Transverse colon (tissue), 4 donors: ENCODE results near the gene SASH3.

Source experiments
- CTCF ChIP-seq, 5 experiments: fragments of 200-600 bp in 3 of 5; fragments of 450-650 bp in 2 of 5; sonication (generic) in 3 of 5; IDR thresholded peaks; 1 replicate in 2 of 5; 2 replicates in 3 of 5; pipeline ENCODE4 v1.5.1; 2016 to 2017; ENCODE audit warnings: antibody characterized with exemption in 5 of 5, inconsistent platforms in 3 of 5, mild to moderate bottlenecking in 2 of 5, moderate library complexity in 1 of 5
- EP300 ChIP-seq: sonication (generic); formaldehyde crosslinking; IDR thresholded peaks from one replicate; pipeline ENCODE4 v1.6.1; 2017; ENCODE audit warnings: antibody characterized with exemption, low read depth
- POLR2A ChIP-seq: fragments of 450-650 bp; IDR thresholded peaks from one replicate; pipeline ENCODE4 v1.6.1; 2016; ENCODE audit warnings: antibody characterized with exemption, mild to moderate bottlenecking, moderate library complexity
- POLR2AphosphoS5 ChIP-seq, 3 donors: sonication (generic); formaldehyde crosslinking; IDR thresholded peaks; one replicate each; pipeline ENCODE4 v1.6.1; 2016; ENCODE audit warnings: antibody characterized with exemption in 3 of 3

DNA sequence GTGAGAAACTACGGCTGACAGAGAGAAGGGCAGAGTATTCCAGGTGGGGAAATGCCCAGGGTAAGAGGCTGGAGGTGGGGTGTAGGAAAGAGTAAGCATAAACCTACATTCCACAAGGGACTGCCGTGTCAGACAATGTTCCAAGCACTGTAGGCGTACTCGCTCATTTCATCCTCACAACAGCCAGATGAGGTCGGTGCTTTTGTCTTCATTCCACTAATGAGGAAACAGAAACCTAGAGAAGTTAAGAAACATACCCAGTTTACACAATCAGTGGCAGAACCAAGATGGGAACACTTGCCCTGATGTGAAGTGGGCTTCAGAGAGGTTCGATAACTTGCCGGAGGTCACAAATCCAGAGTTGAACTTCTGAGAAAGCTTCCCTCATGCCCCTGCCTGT is 4.6 kb downstream of the SASH3 start:
- no peak for TF ChIP-seq EP300
- no peak for TF ChIP-seq CTCF (IDR thresholded peaks at IDR 0.05)
- no peak for TF ChIP-seq POLR2A
- TF ChIP-seq POLR2AphosphoS5 (IDR thresholded peaks at IDR 0.05) = no peak
